ENCODE results near the gene SLC25A11.

Gene SLC25A11

DNA sequence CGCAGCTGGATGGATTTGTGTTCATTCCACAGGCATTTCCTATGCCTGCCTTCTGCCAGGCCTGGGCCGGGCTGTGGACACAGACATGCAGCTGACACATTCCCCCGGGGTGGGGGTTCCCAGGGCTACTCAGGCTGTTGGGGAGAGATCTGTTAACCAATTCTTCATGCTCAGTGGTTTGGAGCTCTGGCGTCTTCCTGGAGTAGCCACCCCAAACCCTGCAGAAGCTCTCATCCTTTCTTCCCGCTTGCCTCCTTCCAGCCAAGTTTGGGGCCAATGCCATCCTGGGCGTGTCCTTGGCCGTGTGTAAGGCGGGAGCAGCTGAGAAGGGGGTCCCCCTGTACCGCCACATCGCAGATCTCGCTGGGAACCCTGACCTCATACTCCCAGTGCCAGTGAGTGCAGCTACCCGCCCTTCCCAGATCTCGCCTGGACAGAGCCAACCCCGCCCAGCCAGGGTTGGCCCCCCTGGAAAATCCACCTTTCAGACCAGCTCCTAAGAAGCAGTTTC lies 13.7 kb upstream of the SLC25A11 start:
- no peak for DNase-seq (ENCODE audit: low read depth)
- TF ChIP-seq CTCF (IDR thresholded peaks at IDR 0.05; ENCODE audit: control insufficient read depth, extremely low read depth, insufficient read depth) = no peak
- no peak overlapping the region for H3K4me3 ChIP-seq (ENCODE audit: low read depth, low read length)

DNA sequence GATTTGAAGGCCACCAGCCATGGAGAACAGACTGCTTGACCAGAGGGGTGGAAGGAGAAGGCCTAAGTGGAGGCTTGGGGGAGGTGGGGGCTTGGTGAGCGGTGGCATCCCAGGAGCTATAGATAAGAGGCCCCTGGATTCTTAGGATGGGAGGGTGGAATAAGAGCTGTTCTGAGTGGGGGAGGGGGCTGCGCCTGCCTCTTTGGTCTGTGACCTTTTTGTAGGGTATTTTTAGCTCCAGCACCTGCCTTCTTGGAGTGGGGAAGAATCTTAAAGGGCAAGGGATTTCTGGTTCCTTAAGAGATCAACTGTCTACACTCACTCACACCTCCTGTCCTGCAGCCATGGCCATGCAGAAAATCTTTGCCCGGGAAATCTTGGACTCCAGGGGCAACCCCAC lies 11.6 kb upstream of the SLC25A11 start:
- no peak for DNase-seq (ENCODE audit: low read depth)
- no peak overlapping the region for H3K4me3 ChIP-seq (ENCODE audit: low read depth, low read length)

DNA sequence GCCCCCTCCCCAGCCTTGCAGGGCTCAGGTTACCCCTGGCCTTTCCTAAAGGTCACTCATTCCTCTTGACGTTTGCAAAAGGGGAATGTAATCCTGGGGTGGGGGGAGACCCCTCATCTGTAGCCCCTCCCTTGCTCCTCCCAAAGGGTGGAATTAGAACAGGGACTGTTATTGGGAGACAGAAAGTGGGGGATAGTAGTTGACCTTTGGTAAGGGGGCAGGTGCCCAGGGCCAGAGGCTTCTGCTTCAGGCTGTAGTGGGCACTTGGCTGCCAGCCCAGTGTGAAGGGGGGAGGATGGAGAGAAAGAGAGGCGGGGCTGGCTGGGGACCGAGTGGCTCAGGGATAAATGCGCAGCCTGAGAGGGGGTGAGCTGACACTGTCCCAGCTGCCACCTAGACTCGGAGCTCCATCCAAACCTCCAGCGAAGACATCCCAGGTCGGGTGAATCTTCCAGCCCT lies 10.9 kb upstream of the SLC25A11 start, which contains the start of gene ENO3:
ENO3 (plus strand) TSS at position 374 of the 459 bp plus-strand sequence. CDS start 711 bp downstream, outside the sequence.
- no peak for DNase-seq (ENCODE audit: low read depth)
- peak within 1 kb of the TSS; percentile 99 for H3K4me3 ChIP-seq (ENCODE audit: low read depth, low read length)
- no peak for TF ChIP-seq CTCF (IDR thresholded peaks at IDR 0.05; ENCODE audit: control insufficient read depth, extremely low read depth, insufficient read depth)

More for the DNA sequence above, 11.6 kb upstream of the SLC25A11 start:
- no peak for TF ChIP-seq CTCF (IDR thresholded peaks at IDR 0.05; ENCODE audit: control insufficient read depth, extremely low read depth, insufficient read depth)

DNA sequence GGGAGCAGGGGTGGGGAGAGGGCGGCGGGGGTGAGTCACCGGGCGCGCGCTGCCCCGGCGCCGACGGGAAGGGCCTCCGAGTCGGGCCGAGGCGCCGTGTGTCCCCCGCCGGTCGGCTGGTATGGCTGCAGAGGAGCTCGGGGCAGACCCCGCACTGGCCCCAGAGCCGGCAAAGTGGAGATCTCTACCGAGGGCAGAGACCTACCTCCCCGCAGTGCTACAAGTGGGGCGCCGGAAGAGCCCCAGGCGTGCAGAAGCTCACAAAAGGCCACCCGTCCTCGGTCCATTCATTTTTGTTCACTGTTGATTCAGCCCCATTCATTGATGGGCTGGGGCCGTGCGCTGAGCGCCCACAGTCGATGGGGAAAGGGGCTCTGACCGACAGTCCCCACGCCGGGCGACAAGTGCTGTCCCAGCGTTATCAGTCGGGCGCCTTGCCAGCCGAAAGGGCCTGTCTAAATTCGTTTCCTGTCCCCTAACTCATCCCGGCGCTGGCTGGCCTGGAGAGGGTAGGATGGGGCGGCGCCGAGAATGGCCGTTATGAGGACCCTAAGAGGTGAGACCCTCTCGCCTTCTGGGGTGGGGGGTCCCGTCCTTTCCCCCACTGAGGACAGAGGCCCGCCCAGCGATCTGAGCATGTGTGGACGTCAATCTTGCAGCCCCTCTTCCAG lies 10.4 kb upstream of the SLC25A11 start:
- H3K4me3 ChIP-seq (ENCODE audit: low read depth, low read length) = peak overlapping the region; percentile 99
- no peak for TF ChIP-seq CTCF (IDR thresholded peaks at IDR 0.05; ENCODE audit: control insufficient read depth, extremely low read depth, insufficient read depth)
- DNase-seq (ENCODE audit: low read depth) = no peak

DNA sequence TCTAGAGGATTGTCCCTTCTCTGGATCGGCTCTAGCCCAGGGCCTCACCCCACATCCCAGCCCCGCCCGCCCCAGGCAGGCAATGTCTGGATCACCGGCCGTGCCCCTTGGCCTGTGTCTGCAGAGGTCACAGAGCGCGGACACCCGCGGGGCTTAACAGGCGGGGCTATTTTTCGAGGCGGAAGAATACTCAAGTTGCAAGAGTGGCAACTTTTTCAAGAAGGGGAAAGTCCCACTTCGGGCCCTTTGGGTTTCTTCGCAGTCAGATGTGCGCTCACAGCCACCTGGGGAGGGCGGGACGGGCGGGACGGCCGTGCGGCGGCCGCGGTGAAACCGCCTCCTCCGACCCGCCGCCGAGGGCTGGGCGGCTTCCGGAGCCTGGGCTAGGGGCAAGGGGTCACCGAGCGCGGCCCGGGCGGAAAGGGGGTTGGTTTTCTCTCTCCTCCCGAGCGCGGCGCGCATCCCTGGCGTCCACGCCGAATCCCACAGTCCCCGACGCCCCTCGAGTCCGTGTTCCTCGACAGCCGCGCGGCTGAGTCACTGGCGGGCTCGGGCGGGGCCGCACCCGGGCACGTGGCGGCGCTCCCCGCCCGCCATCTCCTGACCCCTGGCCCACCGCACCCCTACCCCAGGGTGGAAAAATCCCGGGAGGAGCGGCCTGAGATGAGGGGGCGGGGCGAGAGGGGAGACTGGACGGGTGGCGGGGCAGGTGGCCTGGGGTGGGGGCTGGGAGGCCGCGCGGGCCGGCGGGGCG lies 9.7 kb upstream of the SLC25A11 start:
- TF ChIP-seq CTCF (IDR thresholded peaks at IDR 0.05; ENCODE audit: control insufficient read depth, extremely low read depth, insufficient read depth) = no peak
- DNase-seq (ENCODE audit: low read depth) = peak; percentile 42
- H3K4me3 ChIP-seq (ENCODE audit: low read depth, low read length) = peak overlapping the region; percentile 99

DNA sequence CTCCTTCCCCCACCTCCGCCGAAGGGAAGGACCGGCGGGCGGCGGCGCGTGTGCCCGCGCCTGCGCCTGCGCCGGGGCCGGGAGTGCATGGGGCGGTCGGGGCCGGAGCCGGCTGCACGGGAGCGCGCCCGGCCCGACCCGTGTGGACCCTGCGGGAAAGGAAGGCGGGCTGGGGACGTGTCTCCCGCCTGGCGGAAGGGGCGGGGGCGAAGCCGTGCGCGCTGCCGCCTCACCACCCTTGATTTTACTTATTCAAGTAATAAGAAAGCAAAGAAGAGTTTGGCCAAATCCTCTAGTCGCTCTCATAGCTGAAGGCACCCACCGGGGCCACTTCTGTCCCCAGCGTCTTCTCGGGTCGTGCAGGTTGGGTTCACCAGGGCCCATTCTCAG lies 9.1 kb upstream of the SLC25A11 start:
- TF ChIP-seq CTCF (IDR thresholded peaks at IDR 0.05; ENCODE audit: control insufficient read depth, extremely low read depth, insufficient read depth) = no peak
- H3K4me3 ChIP-seq (ENCODE audit: low read depth, low read length) = peak overlapping the region; percentile 99
- peak; percentile 45 for DNase-seq (ENCODE audit: low read depth)
